Chondrocyte (in vitro differentiated cells): ENCODE results near the gene ATP11A. TPM values are rescaled to one million over a fixed set of nuclear protein-coding genes. Genes with fewer than 3 reads are reported as not detected.

Experiments
- DNase-seq: peaks from one replicate; pipeline ENCODE4 v3.0.0; 2021; ENCODE audit warnings: mixed read lengths, low spot score
- H3K27ac Mint-ChIP-seq: one replicate; pipeline ENCODE4 v1.8.0; 2021; ENCODE audit warnings: mild to moderate bottlenecking, moderate library complexity, mixed read lengths; ENCODE audit not compliant: unreplicated experiment
- H3K27me3 Mint-ChIP-seq: 2 replicates; pipeline ENCODE4 v1.8.0; 2021; ENCODE audit warnings: low read depth, mixed read lengths
- H3K36me3 Mint-ChIP-seq: 2 replicates; pipeline ENCODE4 v1.8.0; 2021; ENCODE audit warnings: low read depth, mixed read lengths
- H3K4me1 Mint-ChIP-seq: 2 replicates; pipeline ENCODE4 v1.8.0; 2021; ENCODE audit warnings: low read depth, mild to moderate bottlenecking, mixed read lengths
- H3K4me3 Mint-ChIP-seq: one replicate; pipeline ENCODE4 v1.8.0; 2021; ENCODE audit warnings: mild to moderate bottlenecking, moderate library complexity, mixed read lengths; ENCODE audit not compliant: unreplicated experiment
- H3K9me3 Mint-ChIP-seq: 2 replicates; pipeline ENCODE4 v1.8.0; 2021; ENCODE audit warnings: low read depth, mixed read lengths
- CTCF ChIP-seq: fragments of 200-600 bp; sonication (generic); IDR thresholded peaks from 2 replicates; pipeline ENCODE4 v1.5.0; 2021; ENCODE audit warnings: antibody characterized with exemption, mild to moderate bottlenecking, moderate library complexity
- total RNA-seq: library from RNA; stranded (reverse); gene quantifications from 3 replicates; pipeline ENCODE4 v1.2.1, GENCODE V29; 2021

The ATP11A gene
- total RNA-seq, 1 donor from 2014 or later = 13.1 TPM

- Mint-ChIP-seq H3K36me3 (no peaks in the 10 kb centered on the region), H3K27me3 (peaks cover 1% of the 10 kb centered on the region), H3K4me1 (peaks cover 14% of the 10 kb centered on the region), H3K9me3 (peaks cover 9% of the 10 kb centered on the region), H3K4me3 (no peak overlapping the region), H3K27ac (no peak overlapping the region)
- DNase-seq = no peak
- no peak for TF ChIP-seq CTCF
These were observed 66.2 kb downstream of the ATP11A start for GRCh38 chr13:112756081-112756480.

- Mint-ChIP-seq H3K4me1 (peaks cover 14% of the 10 kb centered on the region), H3K36me3 (no peaks in the 10 kb centered on the region), H3K4me3 (no peak overlapping the region), H3K27ac (no peak overlapping the region), H3K9me3 (peaks cover 9% of the 10 kb centered on the region), H3K27me3 (peaks cover 1% of the 10 kb centered on the region)
- DNase-seq = peak; percentile 70
- no peak for TF ChIP-seq CTCF
These were observed 66.7 kb downstream of the ATP11A start for GRCh38 chr13:112756511-112756966.

- no peaks in the 10 kb centered on the region for H3K36me3 Mint-ChIP-seq
- peaks cover 9% of the 10 kb centered on the region for H3K9me3 Mint-ChIP-seq
- DNase-seq = no peak
- H3K4me3 Mint-ChIP-seq = no peak overlapping the region
- H3K4me1 Mint-ChIP-seq = peaks cover 16% of the 10 kb centered on the region
- no peak for TF ChIP-seq CTCF
- no peak overlapping the region for H3K27ac Mint-ChIP-seq
- no peaks in the 10 kb centered on the region for H3K27me3 Mint-ChIP-seq
These were observed 67.3 kb downstream of the ATP11A start for GRCh38 chr13:112756967-112757758.

- TF ChIP-seq CTCF = no peak
- Mint-ChIP-seq H3K9me3 (peaks cover 9% of the 10 kb centered on the region), H3K27ac (no peak overlapping the region), H3K4me1 (peaks cover 22% of the 10 kb centered on the region), H3K4me3 (no peak overlapping the region), H3K36me3 (no peaks in the 10 kb centered on the region), H3K27me3 (no peaks in the 10 kb centered on the region)
- DNase-seq = no peak
These were observed 67.9 kb downstream of the ATP11A start for GRCh38 chr13:112757759-112758086.

GRCh38 chr13:112759053-112759452 is 69.2 kb downstream of the ATP11A start:
- TF ChIP-seq CTCF = no peak
- Mint-ChIP-seq H3K27ac (no peak overlapping the region), H3K4me1 (peaks cover 22% of the 10 kb centered on the region), H3K27me3 (no peaks in the 10 kb centered on the region), H3K4me3 (no peak overlapping the region), H3K36me3 (no peaks in the 10 kb centered on the region), H3K9me3 (peaks cover 9% of the 10 kb centered on the region)
- no peak for DNase-seq
